HG03025 (cell line): ENCODE results near the gene SPATA22.
"Not testable (repeated sequence)": the region's sequence is repeated elsewhere in the genome, so short reads cannot be mapped to it uniquely, and the experiment has no call there.

Experiments used
- ATAC-seq: cut with Tn5 transposase; IDR thresholded peaks from one replicate; pipeline ENCODE4 v1.9.1; 2021; ENCODE audit warnings: mild to moderate bottlenecking, moderate library complexity; ENCODE audit not compliant: unreplicated experiment, low FRiP score

Gene SPATA22, protein sequence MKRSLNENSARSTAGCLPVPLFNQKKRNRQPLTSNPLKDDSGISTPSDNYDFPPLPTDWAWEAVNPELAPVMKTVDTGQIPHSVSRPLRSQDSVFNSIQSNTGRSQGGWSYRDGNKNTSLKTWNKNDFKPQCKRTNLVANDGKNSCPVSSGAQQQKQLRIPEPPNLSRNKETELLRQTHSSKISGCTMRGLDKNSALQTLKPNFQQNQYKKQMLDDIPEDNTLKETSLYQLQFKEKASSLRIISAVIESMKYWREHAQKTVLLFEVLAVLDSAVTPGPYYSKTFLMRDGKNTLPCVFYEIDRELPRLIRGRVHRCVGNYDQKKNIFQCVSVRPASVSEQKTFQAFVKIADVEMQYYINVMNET

DNA sequence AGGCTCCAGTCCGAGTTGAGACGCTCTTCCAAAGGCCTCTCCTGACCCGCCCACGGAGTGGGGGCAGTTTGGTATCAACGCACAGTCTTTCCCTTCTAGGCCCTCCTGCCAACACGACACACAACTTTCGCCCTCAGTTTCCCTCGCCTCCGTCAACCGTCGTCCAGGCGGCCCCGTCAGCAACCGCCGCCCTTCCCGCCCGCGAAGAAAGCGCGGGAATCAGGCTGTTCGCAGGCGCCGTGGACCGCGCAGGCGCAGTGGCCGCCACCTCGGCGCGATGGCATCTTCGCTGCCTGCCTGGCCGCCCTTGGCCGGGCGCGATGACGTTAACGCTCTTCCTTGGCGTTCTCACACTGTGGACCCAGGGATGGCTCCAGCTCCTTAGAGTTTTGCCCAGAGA lies at the start of gene SPATA22:
Gene SPATA22 (minus strand): TSS at position 221 of the 400 bp plus-strand sequence. CDS start 2,494 bp downstream, outside the sequence.
- ATAC-seq: no peak

DNA sequence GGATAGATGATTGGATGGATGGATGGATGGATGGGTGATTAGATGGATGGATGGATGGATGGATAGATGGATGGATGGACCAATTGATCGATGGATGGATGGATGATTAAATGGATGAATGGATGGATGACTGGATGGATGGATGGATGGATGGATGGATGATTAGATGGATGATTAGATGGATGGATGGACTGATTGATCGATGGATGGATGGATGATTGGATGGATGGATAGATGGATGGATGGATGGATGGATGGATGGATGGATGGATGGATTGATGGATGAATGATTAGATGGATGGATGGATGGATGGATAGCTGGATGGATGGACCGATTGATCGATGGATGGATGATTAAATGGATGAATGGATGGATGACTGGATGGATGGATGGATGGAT lies 47.9 kb upstream of the SPATA22 start:
- not testable (repeated sequence) for ATAC-seq

DNA sequence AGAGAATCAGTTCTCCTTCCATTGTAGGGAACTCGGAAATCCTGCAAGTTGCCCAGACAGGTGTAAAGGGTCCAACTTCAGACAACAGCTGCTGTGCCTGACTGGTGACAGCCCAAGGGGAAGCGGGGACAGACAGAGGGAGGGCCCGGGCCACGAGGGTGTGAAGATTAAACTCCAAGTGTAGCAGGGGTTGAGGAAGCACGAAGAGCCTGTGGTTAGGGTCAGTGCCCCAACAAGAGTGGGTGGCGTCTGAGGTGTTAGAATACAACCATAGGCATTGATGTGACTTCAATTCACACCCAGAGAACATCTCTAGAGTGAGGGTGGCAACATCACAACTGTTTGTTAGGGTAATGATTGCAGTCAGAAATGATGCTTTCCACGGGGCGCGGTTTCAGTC lies 43.3 kb upstream of the SPATA22 start:
- no peak for ATAC-seq

DNA sequence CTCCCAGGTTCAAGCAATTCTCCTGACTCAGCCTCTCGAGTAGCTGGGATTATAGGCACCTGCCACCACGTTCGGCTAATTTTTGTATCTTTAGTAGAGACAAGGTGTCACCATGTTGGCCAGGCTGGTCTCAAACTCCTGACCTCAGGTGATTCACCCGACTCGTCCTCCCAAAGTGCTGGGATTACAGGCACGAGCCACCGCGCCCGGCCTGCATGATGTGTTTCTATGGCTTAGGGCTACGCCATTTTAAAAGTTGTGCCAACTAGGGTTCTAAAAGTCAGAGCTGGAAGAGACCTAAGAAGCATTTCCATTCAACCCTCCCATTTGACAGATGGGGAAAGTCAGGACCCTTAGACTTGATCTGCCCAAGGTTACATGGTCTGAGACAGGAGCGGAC lies 42.5 kb upstream of the SPATA22 start:
- ATAC-seq: not testable (repeated sequence)

DNA sequence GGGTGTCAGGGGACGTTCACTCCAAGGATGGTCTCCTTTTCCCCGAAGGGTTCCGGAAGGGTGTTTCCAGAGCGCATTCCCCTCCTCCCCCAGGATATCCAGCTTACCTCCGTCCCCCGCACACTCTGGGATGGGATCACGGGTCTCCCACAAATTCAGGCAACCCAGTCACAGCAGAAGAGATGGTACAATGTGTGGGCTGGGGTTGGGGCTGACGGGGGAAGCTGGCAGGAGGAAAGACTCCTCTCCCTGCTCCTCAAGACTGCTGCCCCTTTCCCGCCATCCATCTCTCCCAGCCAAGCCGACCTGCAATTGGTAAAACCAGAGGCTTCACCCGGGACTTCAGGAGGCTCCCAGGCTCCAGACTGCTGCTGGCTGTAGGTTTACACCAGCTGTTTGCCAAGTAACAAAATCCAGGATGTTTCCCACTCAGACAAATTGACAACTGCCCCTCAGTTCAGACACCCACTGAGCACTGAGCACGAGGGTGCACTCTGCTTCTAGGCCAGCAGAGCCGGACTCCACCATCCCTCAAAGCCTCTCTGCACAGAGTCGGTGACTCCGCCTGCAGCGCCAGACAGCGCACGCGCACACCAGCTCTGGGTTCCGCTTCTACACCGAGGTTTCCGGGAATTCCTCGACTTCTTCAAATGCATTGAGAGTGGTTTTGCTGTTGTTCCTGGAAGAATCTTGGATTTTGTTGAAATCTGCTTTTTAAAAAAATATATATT lies 41.9 kb upstream of the SPATA22 start:
- ATAC-seq: no peak

DNA sequence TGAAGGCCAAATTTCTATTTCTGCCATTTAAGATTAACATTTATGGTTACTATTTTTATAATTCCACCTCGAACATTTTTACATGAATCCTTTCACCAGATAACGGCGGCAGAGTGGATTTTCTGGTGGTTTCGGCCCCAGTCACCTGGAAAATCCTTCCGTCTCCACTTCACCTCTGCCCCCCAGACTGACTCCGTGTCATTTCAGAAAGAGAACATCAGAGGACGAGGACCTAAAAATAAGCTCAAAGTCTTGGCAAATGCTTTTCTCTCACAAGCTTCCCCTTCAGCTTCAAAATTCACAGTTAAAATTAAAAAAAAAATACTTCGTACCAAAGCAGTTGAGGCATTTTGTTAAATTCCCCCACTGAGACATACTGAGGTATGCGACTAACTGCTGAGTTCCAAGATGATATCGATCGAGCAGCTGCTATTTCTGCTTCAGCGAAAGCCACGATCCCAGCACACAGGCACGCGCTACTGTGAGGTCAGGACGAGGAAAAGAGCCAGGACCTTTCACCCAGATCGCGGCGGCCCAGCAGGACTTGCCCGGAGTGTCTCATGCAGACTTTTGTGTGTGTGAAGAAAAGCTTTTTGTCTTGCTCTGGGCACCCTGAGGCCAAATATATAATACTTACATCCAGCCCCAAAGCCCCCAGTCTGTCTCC lies 41.0 kb upstream of the SPATA22 start:
- no peak for ATAC-seq

DNA sequence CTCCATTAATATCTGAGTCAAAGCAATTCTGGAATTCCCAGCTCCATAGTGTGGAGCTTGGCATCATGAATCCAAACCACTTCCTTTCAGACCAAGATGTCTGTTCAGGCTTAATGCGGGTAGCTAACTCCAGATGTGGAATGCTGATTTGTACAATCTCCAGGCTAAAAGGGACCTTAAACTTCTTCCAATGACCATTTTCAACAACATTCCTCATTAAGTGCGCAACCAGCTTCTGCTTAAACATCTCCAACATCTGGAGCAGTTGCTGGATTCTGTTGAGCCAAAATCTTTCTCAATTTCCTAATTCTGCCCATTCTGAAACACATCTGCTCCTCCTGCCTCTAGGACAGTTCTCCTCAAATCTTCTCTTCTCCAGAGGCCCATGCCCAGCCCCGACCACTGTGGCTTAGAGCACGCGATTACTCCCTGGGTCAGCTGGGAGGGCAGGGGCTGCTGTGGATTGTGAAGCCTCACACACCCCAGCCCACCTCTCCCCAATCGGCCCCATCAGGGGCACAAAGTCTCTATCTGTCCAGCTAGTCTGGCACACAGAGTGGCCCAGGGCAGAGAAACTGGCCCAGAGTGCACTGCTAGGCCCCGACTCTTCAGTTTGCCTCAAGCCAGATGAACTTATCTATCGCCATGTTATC lies 40.4 kb upstream of the SPATA22 start:
- no peak for ATAC-seq

DNA sequence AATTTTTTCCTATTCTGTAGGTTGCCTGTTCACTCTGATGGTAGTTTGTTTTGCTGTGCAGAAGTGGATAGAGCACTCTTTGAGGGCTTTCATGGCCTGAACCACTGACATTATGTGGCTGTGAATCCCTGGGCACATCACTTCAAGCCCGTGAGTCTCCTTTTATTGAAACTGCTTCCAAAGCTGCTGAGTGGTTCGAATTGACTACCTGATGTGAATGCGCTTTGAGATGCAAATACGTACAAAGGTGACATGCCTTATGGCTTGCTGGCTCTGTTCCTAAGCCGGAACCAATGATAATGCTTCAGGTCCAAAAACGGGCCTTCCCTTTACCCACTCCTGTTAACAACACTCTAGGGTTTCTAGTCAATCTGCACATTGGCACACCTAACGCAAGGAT lies 38.5 kb upstream of the SPATA22 start:
- no peak for ATAC-seq

DNA sequence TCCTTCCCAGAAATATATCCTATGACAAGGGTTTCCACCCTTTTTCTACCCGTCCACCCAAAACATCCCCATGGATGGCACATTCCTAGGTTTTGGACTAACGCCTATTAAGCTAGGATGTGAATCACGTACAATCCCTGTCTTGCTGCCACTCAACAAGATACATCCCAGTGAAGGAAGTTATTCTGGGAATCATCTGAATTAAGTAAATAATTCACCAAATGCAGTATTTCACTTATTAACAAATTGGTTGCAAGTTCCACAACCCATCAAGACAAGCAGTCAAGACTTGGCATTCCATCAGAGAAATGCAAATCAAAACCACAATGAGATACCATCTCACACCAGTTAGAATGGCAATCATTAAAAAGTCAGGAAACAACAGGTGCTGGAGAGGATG lies 36.2 kb upstream of the SPATA22 start:
- no peak for ATAC-seq

DNA sequence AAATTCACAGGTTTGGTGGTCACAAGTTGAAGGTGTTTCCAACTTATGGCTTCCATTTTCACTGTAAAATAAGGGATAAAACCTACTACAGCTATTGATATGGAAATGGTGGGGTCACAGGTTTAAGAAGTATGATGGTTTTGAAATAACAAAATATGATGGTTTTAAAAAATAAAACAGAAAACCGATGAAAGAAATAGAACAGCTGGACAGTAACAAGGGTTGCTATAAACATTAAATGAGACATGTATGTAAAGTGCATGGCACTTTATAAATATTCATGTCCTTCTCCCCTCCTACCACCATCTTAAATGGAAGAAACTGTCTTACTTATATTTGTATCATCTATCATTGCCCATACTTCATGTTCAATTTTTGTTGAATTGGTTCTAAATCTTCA lies 35.5 kb upstream of the SPATA22 start:
- no peak for ATAC-seq

DNA sequence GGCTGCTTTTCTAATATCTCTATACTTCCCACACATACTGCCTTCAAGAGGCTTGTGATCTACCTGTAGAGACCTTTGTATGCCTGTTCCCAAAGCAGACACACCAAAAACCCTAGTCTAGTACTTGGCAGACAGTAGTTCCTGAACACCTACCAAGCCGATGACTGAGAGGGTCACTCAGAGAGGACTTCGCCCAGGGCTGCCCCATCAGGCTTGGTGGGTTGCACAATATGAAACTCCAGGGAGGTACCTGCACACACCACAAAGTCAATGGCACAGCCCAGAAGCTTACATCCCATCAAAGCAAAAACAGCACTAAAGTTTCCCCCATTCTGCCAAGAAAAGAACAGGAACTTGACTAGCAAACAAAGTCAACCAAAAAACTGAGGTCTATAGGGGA lies 34.4 kb upstream of the SPATA22 start:
- ATAC-seq: no peak

DNA sequence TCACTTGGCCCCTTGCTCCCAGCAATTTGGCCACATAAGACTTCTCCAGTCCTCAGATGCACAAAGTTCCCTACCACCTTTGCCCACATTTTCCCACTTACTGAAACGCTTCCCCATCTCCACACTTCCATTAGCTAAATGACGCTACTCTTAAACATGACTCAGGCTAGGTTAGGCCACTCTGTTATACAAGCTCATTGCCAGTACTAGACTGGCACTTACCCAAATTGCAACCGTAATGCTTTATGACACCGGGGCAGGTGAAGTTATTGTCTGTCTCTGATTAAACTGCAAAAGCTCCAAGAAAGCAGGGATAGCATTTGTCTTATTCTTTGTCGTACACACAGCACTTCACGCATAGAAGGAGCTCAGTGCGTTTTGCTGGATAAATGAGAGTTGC lies 33.4 kb upstream of the SPATA22 start:
- ATAC-seq: no peak

DNA sequence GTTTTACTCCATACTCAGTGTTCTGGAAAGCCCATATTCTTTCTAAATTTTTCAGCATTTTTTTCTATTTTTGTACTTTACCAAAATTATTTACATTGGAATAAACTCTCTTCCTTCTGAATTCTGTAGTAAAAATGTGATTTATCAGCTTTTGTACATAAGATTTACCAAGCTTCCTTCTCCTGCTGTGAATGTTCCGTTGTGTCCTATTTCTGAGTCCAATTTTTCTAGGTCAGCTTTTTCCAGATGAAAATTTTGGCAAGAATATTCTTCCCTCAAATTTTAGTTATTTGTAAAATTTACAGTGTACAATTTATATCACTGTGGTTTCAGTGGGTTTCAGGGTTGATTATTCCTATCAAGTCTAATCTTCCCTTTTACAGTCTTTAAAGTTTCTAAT lies 31.7 kb upstream of the SPATA22 start:
- no peak for ATAC-seq

DNA sequence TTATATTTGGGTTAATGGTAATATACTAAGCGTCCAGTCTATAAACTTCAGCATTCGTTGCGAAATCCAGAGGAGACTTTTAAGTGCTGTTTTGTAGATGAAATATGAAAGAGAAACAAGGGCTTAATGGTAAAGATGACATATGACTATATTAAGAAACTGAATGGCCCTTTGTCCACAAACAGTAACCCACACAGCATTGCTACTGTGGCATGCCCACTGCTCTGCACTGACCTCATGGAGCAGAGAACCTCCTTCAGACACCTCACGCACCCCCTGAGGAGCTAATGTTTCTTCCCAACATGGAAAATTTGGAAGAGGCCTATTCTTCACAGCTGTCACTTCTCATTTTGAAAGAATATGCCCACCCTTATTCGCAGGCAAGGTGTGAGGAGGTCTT lies 30.8 kb upstream of the SPATA22 start:
- no peak for ATAC-seq

DNA sequence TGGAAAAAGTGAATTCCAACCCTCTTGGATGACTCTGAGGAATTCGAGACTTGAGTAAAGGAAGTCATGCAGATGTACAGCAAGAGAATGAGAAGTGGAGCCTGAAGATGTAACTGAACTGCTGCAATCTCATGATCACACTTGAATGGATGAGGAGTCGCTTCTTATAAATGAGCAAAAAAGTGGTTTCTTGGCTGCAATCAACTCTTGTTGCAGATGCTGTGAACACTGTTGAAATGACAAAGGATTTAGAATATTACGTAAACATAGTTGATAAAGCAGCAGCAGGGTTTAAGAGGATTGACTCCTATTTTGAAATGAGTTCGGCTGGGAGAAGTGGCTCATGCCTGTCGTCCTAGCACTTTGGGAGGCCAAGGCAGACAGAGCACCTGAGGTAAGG lies 29.7 kb upstream of the SPATA22 start:
- ATAC-seq: no peak

DNA sequence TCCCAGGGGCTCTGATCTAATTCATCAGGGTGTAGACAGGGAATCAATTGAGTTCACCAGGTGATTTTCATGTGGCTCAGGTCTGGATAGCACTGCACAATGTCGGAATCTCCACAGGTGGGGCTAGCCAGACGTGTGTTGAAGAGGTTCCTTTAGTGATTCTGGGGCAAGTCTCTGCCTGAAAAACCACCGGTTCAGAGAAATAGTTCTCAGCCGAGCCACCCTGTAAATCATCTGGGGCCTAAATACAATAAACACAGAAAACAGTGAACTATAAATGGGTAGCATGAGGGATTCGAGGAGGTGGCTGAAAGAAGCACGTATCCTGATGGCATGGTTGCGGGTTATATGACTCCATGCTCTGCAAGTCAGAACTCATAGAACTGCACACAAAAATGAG lies 25.5 kb upstream of the SPATA22 start:
- no peak for ATAC-seq

DNA sequence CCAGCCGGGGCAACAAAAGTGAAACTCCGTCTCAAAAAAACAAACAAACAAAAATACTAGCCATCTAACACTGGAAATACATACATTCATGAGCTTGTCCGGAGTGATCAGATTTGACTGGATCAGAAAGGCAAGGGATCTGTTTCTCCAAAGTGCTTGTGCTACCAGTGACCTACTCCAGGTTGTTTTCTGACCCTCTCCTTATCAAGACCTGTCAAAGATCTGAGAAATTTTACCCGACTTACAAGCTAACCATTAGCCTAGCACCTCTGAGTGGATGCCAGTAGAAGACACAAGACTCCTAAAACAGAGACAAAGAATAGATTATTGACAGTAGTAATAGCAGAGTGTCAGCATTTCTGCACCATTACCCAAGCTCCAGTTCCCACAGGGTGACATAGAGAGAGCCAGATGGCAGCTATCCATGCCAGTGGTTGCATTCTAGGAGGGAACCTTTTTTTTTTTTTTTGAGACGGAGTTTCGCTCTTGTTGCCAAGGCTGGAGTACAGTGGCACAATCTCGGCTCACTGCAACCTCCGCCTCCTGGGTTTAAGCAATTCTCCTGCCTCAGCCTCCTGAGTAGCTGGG lies 14.0 kb upstream of the SPATA22 start:
- no peak for ATAC-seq

DNA sequence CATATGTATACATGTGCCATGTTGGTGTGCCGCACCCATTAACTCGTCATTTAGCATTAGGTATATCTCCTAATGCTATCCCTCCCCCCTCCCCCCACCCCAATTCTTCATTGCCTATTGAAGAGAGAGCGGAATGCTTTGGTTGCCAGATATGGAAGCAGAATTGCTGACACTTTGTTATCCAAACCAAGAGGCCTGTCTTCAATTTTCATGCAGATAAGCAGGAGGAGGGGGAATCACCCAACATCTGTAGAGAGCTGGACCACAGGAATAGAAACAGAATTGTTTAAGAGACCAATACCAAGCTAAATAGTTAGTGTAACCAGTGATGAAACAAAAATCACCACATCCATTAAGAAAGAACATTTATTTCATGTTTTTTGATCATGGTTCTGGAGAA lies 11.2 kb upstream of the SPATA22 start:
- no peak for ATAC-seq

DNA sequence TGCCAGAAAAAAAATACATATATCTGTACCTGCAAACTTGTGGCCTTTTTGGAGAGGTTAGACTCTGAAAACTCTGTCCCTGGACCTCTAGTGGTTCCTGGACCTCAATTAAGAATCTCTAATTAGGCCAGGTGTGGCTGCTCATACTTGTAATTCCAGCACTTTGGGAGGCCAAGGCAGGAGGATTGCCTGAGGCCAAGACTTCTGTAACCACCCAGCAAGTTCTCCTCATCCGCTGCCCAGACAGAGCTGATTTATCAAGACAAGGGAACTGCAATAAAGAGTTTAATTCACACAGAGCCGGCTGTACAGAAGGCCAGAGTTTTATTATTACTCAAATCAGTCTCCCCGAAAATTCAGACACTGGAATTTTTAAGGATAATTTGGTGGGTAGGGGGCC lies 8.4 kb upstream of the SPATA22 start:
- ATAC-seq: no peak

DNA sequence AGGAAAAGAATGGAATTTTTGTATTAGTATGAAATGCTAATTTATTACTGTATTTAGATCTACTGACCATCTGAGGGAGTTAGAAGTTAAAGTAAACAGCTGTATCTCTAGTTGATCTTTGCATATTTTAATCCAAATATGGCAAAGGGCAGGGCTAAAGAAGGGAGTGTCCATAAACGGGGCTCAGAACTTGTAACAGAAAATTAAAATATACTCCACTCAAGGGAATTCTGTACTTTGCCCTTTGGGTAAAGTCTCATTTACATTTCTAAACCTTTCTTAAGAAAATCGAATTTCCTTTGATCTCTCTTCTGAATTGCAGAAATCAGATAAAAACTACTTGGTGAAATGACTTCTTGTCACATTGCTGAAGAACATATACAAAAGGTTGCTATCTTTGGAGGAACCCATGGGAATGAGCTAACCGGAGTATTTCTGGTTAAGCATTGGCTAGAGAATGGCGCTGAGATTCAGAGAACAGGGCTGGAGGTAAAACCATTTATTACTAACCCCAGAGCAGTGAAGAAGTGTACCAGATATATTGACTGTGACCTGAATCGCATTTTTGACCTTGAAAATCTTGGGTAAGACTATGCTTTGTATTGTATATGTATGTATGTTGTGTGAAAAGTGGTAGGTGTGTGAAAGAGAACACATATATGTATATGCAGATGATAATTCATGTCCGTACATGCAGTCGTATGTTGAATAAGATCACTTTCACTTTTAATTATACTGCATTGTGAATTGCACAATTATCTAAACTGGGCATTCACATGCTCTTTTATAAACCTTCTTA lies 4.4 kb upstream of the SPATA22 start, which contains the start of gene ASPA:
Gene ASPA (plus strand): TSS at position 186 of the 799 bp plus-strand sequence. CDS start 163 bp downstream, at position 349.
- no peak for ATAC-seq
